Measurements from ENCODE around the gene NAP1L4. TPM values are rescaled to one million over a fixed set of nuclear protein-coding genes. Genes with fewer than 3 reads are reported as not detected.

The NAP1L4 gene
- total and polyA plus RNA-seq, 2 donors = 133 to 157 TPM

GRCh38 chr11:2924821-2925675 lies 67.1 kb downstream of the NAP1L4 start:
- H3K36me3 ChIP-seq (ENCODE audit: control insufficient read depth in 2 of 2, insufficient read depth in 2 of 2, low read length in 1 of 2) = no peaks in the 10 kb centered on the region
- 95% methylated on average over 30 of the region's 30 CpGs for WGBS
- no peak overlapping the region for H3K4me3 ChIP-seq (ENCODE audit: low read length in 2 of 2)
- H3K9me3 ChIP-seq (ENCODE audit: control insufficient read depth in 2 of 2, insufficient read depth in 1 of 2, low read length in 1 of 2) = peaks cover 2 to 12% of the 10 kb centered on the region in 2 donors
- H3K27ac ChIP-seq (ENCODE audit: low read depth in 1 of 2, low read length in 1 of 2) = no peak overlapping the region
- DNase-seq (ENCODE audit: low read depth in 6 of 9, low spot score in 9 of 9) = no peak
- H3K4me1 ChIP-seq (ENCODE audit: control insufficient read depth in 2 of 2, insufficient read depth in 2 of 2, low read length in 2 of 2) = peaks cover 2 to 4% of the 10 kb centered on the region in 2 donors
- peaks cover 37 to 48% of the 10 kb centered on the region in 2 donors for H3K27me3 ChIP-seq (ENCODE audit: control insufficient read depth in 2 of 2, insufficient read depth in 1 of 2, low read length in 1 of 2)

- H3K4me1 ChIP-seq (ENCODE audit: control insufficient read depth in 2 of 2, insufficient read depth in 2 of 2, low read length in 2 of 2) = peaks cover 0 to 2% of the 10 kb centered on the region in 2 donors
- no peak overlapping the region for H3K4me3 ChIP-seq (ENCODE audit: low read length in 2 of 2)
- H3K27me3 ChIP-seq (ENCODE audit: control insufficient read depth in 2 of 2, insufficient read depth in 1 of 2, low read length in 1 of 2) = peaks cover 31 to 42% of the 10 kb centered on the region in 2 donors
- H3K36me3 ChIP-seq (ENCODE audit: control insufficient read depth in 2 of 2, insufficient read depth in 2 of 2, low read length in 1 of 2) = no peaks in the 10 kb centered on the region
- H3K9me3 ChIP-seq (ENCODE audit: control insufficient read depth in 2 of 2, insufficient read depth in 1 of 2, low read length in 1 of 2) = peaks cover 2 to 12% of the 10 kb centered on the region in 2 donors
- no peak for DNase-seq (ENCODE audit: low read depth in 6 of 9, low spot score in 9 of 9)
- WGBS = 95% methylated on average over 10 of the region's 10 CpGs
- H3K27ac ChIP-seq (ENCODE audit: low read depth in 1 of 2, low read length in 1 of 2) = no peak overlapping the region
These were observed 67.7 kb downstream of the NAP1L4 start for GRCh38 chr11:2924381-2924780.

GRCh38 chr11:2923446-2924375 lies 68.4 kb downstream of the NAP1L4 start:
- Histone ChIP-seq H3K27me3 (ENCODE audit: control insufficient read depth in 2 of 2, insufficient read depth in 1 of 2, low read length in 1 of 2) (peaks cover 24 to 35% of the 10 kb centered on the region in 2 donors), H3K4me3 (ENCODE audit: low read length in 2 of 2) (no peak overlapping the region), H3K4me1 (ENCODE audit: control insufficient read depth in 2 of 2, insufficient read depth in 2 of 2, low read length in 2 of 2) (no peaks in the 10 kb centered on the region), H3K36me3 (ENCODE audit: control insufficient read depth in 2 of 2, insufficient read depth in 2 of 2, low read length in 1 of 2) (no peaks in the 10 kb centered on the region), H3K27ac (ENCODE audit: low read depth in 1 of 2, low read length in 1 of 2) (no peak overlapping the region), H3K9me3 (ENCODE audit: control insufficient read depth in 2 of 2, insufficient read depth in 1 of 2, low read length in 1 of 2) (peaks cover 2 to 12% of the 10 kb centered on the region in 2 donors)
- no peak for DNase-seq (ENCODE audit: low read depth in 6 of 9, low spot score in 9 of 9)
- WGBS = 96% methylated on average over 22 of the region's 22 CpGs

- no peak for DNase-seq (ENCODE audit: low read depth in 6 of 9, low spot score in 9 of 9)
- Histone ChIP-seq H3K4me3 (ENCODE audit: low read length in 2 of 2) (no peak overlapping the region), H3K36me3 (ENCODE audit: control insufficient read depth in 2 of 2, insufficient read depth in 2 of 2, low read length in 1 of 2) (no peaks in the 10 kb centered on the region), H3K27me3 (ENCODE audit: control insufficient read depth in 2 of 2, insufficient read depth in 1 of 2, low read length in 1 of 2) (peaks cover 13 to 24% of the 10 kb centered on the region in 2 donors), H3K4me1 (ENCODE audit: control insufficient read depth in 2 of 2, insufficient read depth in 2 of 2, low read length in 2 of 2) (no peaks in the 10 kb centered on the region), H3K9me3 (ENCODE audit: control insufficient read depth in 2 of 2, insufficient read depth in 1 of 2, low read length in 1 of 2) (peaks cover 2 to 12% of the 10 kb centered on the region in 2 donors), H3K27ac (ENCODE audit: low read depth in 1 of 2, low read length in 1 of 2) (no peak overlapping the region)
- WGBS = 86% methylated on average over 3 of the region's 3 CpGs
These were observed 69.5 kb downstream of the NAP1L4 start for GRCh38 chr11:2922655-2923054.

- Histone ChIP-seq H3K36me3 (ENCODE audit: control insufficient read depth in 2 of 2, insufficient read depth in 2 of 2, low read length in 1 of 2) (no peaks in the 10 kb centered on the region), H3K4me1 (ENCODE audit: control insufficient read depth in 2 of 2, insufficient read depth in 2 of 2, low read length in 2 of 2) (no peaks in the 10 kb centered on the region), H3K27me3 (ENCODE audit: control insufficient read depth in 2 of 2, insufficient read depth in 1 of 2, low read length in 1 of 2) (peaks cover 6 to 17% of the 10 kb centered on the region in 2 donors), H3K27ac (ENCODE audit: low read depth in 1 of 2, low read length in 1 of 2) (no peak overlapping the region), H3K4me3 (ENCODE audit: low read length in 2 of 2) (no peak overlapping the region), H3K9me3 (ENCODE audit: control insufficient read depth in 2 of 2, insufficient read depth in 1 of 2, low read length in 1 of 2) (peaks cover 2 to 5% of the 10 kb centered on the region in 2 donors)
- 93% methylated on average over 28 of the region's 29 CpGs for WGBS
- no peak for DNase-seq (ENCODE audit: low read depth in 6 of 9, low spot score in 9 of 9)
These were observed 70.2 kb downstream of the NAP1L4 start for GRCh38 chr11:2921742-2922493.

GRCh38 chr11:2921261-2921660 lies 70.9 kb downstream of the NAP1L4 start:
- no peak overlapping the region for H3K27ac ChIP-seq (ENCODE audit: low read depth in 1 of 2, low read length in 1 of 2)
- H3K4me1 ChIP-seq (ENCODE audit: control insufficient read depth in 2 of 2, insufficient read depth in 2 of 2, low read length in 2 of 2) = no peaks in the 10 kb centered on the region
- H3K4me3 ChIP-seq (ENCODE audit: low read length in 2 of 2) = no peak overlapping the region
- no peak for DNase-seq (ENCODE audit: low read depth in 6 of 9, low spot score in 9 of 9)
- H3K36me3 ChIP-seq (ENCODE audit: control insufficient read depth in 2 of 2, insufficient read depth in 2 of 2, low read length in 1 of 2) = no peaks in the 10 kb centered on the region
- no peaks in the 10 kb centered on the region for H3K9me3 ChIP-seq (ENCODE audit: control insufficient read depth in 2 of 2, insufficient read depth in 1 of 2, low read length in 1 of 2)
- WGBS = 97% methylated on average over 13 of the region's 16 CpGs
- H3K27me3 ChIP-seq (ENCODE audit: control insufficient read depth in 2 of 2, insufficient read depth in 1 of 2, low read length in 1 of 2) = peaks cover under 1 to 10% of the 10 kb centered on the region in 2 donors

- Histone ChIP-seq H3K36me3 (ENCODE audit: control insufficient read depth in 2 of 2, insufficient read depth in 2 of 2, low read length in 1 of 2) (no peaks in the 10 kb centered on the region), H3K4me3 (ENCODE audit: low read length in 2 of 2) (no peak overlapping the region), H3K27me3 (ENCODE audit: control insufficient read depth in 2 of 2, insufficient read depth in 1 of 2, low read length in 1 of 2) (peaks cover 0 to 9% of the 10 kb centered on the region in 2 donors), H3K4me1 (ENCODE audit: control insufficient read depth in 2 of 2, insufficient read depth in 2 of 2, low read length in 2 of 2) (no peaks in the 10 kb centered on the region), H3K27ac (ENCODE audit: low read depth in 1 of 2, low read length in 1 of 2) (no peak overlapping the region), H3K9me3 (ENCODE audit: control insufficient read depth in 2 of 2, insufficient read depth in 1 of 2, low read length in 1 of 2) (no peaks in the 10 kb centered on the region)
- 96% methylated on average over 12 of the region's 12 CpGs for WGBS
- DNase-seq (ENCODE audit: low read depth in 6 of 9, low spot score in 9 of 9) = no peak
These were observed 71.8 kb downstream of the NAP1L4 start for GRCh38 chr11:2920343-2920742.

- no peak overlapping the region for H3K27ac ChIP-seq (ENCODE audit: low read depth in 1 of 2, low read length in 1 of 2)
- no peak for DNase-seq (ENCODE audit: low read depth in 6 of 9, low spot score in 9 of 9)
- no peaks in the 10 kb centered on the region for H3K4me1 ChIP-seq (ENCODE audit: control insufficient read depth in 2 of 2, insufficient read depth in 2 of 2, low read length in 2 of 2)
- H3K4me3 ChIP-seq (ENCODE audit: low read length in 2 of 2) = no peak overlapping the region
- H3K9me3 ChIP-seq (ENCODE audit: control insufficient read depth in 2 of 2, insufficient read depth in 1 of 2, low read length in 1 of 2) = no peaks in the 10 kb centered on the region
- WGBS = 95% methylated on average over 13 of the region's 13 CpGs
- peaks cover 0 to 6% of the 10 kb centered on the region in 2 donors for H3K27me3 ChIP-seq (ENCODE audit: control insufficient read depth in 2 of 2, insufficient read depth in 1 of 2, low read length in 1 of 2)
- no peaks in the 10 kb centered on the region for H3K36me3 ChIP-seq (ENCODE audit: control insufficient read depth in 2 of 2, insufficient read depth in 2 of 2, low read length in 1 of 2)
These were observed 72.3 kb downstream of the NAP1L4 start for GRCh38 chr11:2919837-2920236.

All from thymus (tissue), 11 donors.